NCI-H460 (cell line): ENCODE data around the gene HIGD1A. TPM values are rescaled to one million over a fixed set of nuclear protein-coding genes. Genes with fewer than 3 reads are reported as not detected.

Source experiments
- DNase-seq: peaks from one replicate; pipeline ENCODE4 v3.0.0-alpha.2; 2016; ENCODE audit warnings: low read depth; ENCODE audit errors: extremely low read depth
- small RNA-seq, 2 experiments: library from RNA; depleted of rRNA; stranded (forward); fragments of <200 nt; gene quantifications; one replicate each; pipeline ENCODE3, GENCODE V24; 2014
- total RNA-seq: library from RNA; depleted of rRNA; stranded (reverse); fragments of >200 nt; shearing (Covaris generic); gene quantifications from 2 replicates; pipeline ENCODE4 v1.2.3, GENCODE V29; 2014; rRNA removed

Gene HIGD1A
- total RNA-seq, 1 experiment from 2014 or later, result 123 TPM

DNA sequence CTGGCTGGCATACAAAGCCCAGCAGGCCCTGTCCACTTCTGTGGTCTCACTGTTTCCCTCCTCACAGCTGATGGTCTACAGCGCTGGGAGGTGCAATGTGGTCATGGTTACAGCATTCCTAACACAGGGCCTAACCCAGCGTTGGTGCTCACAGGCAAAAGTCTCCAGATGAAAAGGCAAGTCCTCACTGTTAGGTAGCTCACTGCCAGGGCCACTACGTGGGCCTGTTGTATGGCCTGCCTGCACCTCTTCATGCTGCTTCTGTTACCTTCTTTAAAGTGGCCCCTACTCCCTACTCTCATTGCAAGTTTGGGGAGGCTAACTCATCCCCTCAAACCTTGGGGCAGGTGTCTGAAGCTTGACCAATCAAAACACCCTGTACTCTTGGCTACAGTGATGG lies 62.5 kb downstream of the HIGD1A start:
- DNase-seq, result no peak

DNA sequence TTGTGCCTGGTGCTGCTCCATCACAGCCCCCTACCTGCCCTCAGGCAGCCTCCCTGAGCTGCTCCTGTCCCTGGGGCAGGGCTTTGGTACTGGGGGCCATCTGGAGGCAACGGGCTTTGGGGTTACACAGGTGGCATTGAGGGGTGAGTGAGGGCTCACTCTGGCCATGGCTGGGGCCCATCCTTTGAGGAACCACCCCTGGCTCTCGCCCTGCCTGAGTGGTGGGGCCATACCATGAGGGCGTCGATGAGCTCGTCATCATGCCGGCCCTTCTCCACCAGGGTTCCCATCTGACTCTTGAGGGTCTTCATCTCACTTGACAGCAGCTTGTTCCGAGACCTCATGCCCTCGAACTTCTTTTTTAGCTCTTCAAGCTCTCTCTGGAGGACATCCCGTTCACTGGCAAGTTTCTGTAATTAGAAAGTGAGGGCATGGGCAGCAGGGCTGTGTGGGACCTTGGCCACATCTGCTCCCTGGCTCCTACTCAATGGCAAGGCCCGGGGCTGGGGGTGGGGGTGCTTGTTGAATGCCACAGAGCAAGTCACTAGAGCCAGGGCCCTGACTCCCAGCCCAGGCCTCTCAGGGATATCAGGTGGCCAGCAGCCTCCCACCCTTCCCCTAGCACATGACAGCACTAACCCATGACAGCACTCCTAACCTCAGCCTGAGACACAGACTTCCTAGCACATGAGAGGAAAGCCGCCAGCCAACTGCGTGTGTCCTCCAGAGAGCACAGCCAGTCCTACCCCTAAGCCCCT lies 64.7 kb downstream of the HIGD1A start:
- DNase-seq, result no peak

DNA sequence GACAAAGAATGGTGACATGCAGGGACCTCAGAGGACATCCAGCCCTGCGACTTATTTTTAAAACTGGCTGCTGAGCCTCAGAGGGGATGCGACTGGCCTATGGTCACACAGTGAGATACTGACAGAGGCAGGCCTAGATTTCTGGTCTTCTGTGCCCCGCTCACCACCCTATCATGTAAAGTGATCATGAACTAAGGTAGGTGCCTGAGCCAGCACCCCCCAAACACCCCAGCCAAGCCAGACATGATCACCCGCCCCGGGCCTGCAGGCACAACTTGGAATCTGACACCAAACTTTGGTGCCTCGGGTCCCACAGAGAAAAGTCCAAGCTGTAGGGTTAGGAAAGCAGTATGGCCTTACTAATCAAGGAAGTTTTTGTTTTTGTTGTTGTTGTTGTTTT lies 67.8 kb downstream of the HIGD1A start:
- no peak for DNase-seq

DNA sequence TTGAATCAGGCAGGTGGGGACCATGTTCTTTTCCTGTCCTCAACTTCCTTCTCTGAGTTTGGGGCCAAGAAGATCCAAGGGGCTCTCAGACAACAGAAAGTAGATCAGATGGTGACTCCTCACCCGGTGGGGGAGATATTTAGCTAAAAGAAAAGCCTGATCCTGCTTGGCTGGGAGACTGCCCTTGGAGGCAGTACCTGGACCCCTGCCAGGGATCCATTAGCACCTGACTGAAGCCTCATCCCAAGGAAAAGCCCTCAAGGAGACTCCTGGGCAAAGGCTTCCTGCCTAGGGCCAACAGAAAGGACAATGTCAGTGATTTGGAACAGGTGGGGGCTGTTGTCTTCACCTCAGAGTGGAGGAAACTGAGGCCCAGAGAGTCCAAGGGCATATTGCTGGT lies 68.2 kb downstream of the HIGD1A start:
- no peak for DNase-seq

DNA sequence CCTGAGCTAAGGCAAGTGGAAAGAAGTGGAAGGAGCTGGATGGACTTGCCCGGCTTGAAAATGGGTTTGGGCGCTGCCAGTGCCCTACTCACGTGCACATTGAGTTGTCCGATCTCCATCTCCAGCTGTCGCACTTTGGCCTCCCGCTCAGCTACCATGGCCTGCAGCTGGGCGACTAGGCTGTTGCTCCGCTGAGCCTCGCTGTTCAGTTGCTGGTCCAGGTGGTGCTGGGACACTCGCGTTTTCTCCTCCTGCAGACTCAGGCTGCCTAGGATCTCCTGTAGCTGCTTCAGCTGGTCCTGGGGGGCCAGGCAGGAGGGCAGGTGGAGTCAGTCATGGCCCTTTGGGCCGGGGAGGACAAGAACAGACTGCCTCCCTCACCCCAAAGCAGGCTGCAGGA lies 68.7 kb downstream of the HIGD1A start:
- no peak for DNase-seq

DNA sequence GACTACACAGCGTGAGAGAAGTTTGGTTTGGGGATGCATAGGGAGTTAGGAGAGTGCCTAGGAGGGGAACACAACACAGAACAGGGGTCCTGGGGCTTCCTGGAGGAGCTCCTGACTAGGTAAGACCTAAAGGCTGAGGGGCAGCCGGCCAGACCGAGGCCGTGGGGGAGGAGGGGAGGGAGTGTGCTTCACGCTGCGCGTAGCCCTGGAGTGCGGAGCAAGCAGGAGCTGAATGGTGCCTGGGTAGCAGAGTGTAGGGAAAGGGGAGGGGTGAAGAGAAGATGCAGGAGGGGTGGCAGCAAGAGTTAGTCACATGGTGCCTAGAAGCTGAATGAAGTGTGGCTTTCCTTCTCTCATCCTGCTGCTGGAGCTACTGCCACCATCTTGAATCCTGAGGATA lies 69.3 kb downstream of the HIGD1A start:
- no peak for DNase-seq

DNA sequence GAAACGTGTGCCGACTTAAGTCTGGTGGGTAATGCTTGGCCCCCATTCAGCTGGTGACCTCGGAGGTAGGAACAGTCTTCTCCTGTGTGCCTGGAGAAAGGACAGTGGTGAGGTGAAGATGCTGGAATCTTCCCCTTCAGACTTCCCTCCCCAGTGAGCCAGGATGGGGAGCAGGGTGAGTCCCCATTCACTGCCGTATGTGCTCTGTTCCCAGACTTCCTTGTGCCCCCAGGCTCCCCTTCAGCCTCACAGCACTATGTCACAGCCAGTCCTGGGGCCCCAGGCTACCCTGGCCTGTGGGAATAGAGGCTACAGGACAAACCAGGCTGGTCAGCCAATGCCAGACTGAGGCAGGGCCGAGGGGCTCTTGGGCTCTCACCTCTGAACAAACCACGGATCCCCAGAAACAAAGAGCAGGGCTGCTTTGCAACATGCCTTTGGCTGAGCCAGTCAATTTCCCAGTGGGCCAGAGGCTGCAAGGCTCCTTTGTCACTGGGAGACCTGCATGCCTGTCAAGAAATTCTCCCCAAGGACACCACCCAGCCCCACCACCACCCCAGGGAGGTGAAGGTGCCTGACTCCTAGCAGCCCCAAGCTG lies 69.9 kb downstream of the HIGD1A start:
- no peak for DNase-seq

DNA sequence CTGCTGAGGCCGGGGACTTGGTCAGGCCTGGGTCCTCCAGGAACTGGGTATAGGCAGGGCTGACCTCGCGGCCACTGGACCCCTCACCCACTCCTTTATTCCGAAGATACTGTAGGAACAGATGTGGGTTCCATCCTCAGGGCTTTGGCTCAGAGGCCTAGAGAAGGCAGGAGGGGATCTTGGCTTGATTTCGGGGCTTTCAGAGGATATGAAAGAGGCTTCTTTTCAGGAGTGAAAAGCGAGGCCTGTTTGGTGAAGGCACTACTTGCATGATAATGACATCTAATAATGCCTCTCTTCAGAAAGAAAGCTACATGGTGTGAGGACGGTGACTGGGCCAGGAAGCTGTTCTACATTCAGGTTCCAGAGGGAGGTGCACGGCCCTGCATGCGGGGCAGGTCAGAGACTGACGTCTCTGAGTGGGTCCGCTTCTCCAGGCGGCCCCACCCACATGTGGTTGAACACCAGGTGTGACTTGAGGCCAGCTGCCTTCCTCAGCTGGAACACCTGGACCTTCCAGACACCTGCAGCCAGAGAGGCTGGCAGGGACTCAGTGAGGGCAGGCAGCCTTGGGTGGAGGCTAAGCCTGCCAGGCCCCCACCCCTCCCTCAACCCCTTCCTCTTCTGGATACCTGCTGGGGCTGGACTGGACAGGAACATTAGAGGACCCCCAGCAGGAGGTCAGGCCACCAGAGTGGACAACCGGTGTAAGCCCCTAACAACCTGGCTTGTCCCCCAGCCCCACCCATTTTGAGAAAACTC lies 70.6 kb downstream of the HIGD1A start:
- DNase-seq, result no peak

Small RNA genes within 50 kb of the gene (small RNA-seq; reads per million reads assigned to genes)
- gene CCDC13, result 0 reads per million in 2 experiments

Other genes starting within 250 kb of the HIGD1A start
- 46.7 and 57.2 TPM in 2 replicates for gene SEC22C, start 222.5 kb downstream of the HIGD1A start, total RNA-seq
- 19.5 and 21.4 TPM in 2 replicates for gene SS18L2, start 213.6 kb downstream of the HIGD1A start, total RNA-seq
- gene NKTR, start 203.8 kb downstream of the HIGD1A start, total RNA-seq, result 18.9 and 26.9 TPM in 2 replicates
- 1.5 TPM in 2 replicates for gene ZBTB47, start 150.8 kb downstream of the HIGD1A start, total RNA-seq
- not detected in 2 replicates for gene KLHL40, start 119.0 kb downstream of the HIGD1A start, total RNA-seq
- gene HHATL, start 101.7 kb downstream of the HIGD1A start, total RNA-seq, result not detected in 2 replicates
- gene CCDC13, start 31.2 kb downstream of the HIGD1A start, total RNA-seq, result 0.87 and 2.8 TPM in 2 replicates
- gene ACKR2, start 5.0 kb upstream of the HIGD1A start, total RNA-seq, result not detected in 2 replicates
- gene CYP8B1, start 71.4 kb upstream of the HIGD1A start, total RNA-seq, result not detected in 2 replicates
- not detected in 2 replicates for gene ZNF662, start 101.7 kb upstream of the HIGD1A start, total RNA-seq
- gene GASK1A, start 174.8 kb upstream of the HIGD1A start, total RNA-seq, result not detected in 2 replicates